HUDEP-2 (cell line): Measurements from ENCODE around the gene INTS1.

ENCODE experiments used
- DNase-seq, 76 experiments: peaks; one replicate each; lab custom pipeline; 2025; ENCODE audit not compliant: unreplicated experiment in 76 of 76; lab: John Stamatoyannopoulos, UW

Gene INTS1

GRCh38 chr7:1490837-1491236, 13.4 kb downstream of the INTS1 start:
- DNase-seq: no peak

- no peak for DNase-seq
Observed at GRCh38 chr7:1489336-1489735, 14.9 kb downstream of the INTS1 start.

GRCh38 chr7:1488016-1488415, 16.2 kb downstream of the INTS1 start:
- DNase-seq: no peak

- no peak for DNase-seq
Observed at GRCh38 chr7:1487466-1487865, 16.7 kb downstream of the INTS1 start.

- DNase-seq: no peak
Observed at GRCh38 chr7:1486571-1486970, 17.6 kb downstream of the INTS1 start.

GRCh38 chr7:1485156-1485555, 19.0 kb downstream of the INTS1 start:
- DNase-seq: no peak

- DNase-seq: no peak
Observed at GRCh38 chr7:1484569-1484968, 19.6 kb downstream of the INTS1 start.

GRCh38 chr7:1483536-1484505, 20.4 kb downstream of the INTS1 start:
- no peak for DNase-seq

GRCh38 chr7:1483079-1483478, 21.1 kb downstream of the INTS1 start:
- no peak for DNase-seq

- DNase-seq: no peak
Observed at GRCh38 chr7:1481300-1481699, 22.9 kb downstream of the INTS1 start.

- no peak for DNase-seq
Observed at GRCh38 chr7:1480670-1481069, 23.5 kb downstream of the INTS1 start.

- no peak for DNase-seq
Observed at GRCh38 chr7:1479287-1479686, 24.9 kb downstream of the INTS1 start.

GRCh38 chr7:1478480-1478879, 25.7 kb downstream of the INTS1 start:
- DNase-seq: no peak

- DNase-seq: no peak
Observed at GRCh38 chr7:1476859-1477258, 27.3 kb downstream of the INTS1 start.

- no peak for DNase-seq
Observed at GRCh38 chr7:1475991-1476390, 28.2 kb downstream of the INTS1 start.

GRCh38 chr7:1475393-1475792, 28.8 kb downstream of the INTS1 start:
- no peak for DNase-seq

GRCh38 chr7:1474736-1475135, 29.5 kb downstream of the INTS1 start:
- DNase-seq: no peak

GRCh38 chr7:1473864-1474512, 30.2 kb downstream of the INTS1 start:
- peak in 75 of 76 experiments; percentile 18 to 93 (median 77) for DNase-seq

GRCh38 chr7:1470901-1471300, 33.3 kb downstream of the INTS1 start:
- no peak for DNase-seq

- DNase-seq: no peak
Observed at GRCh38 chr7:1468643-1469298, 35.4 kb downstream of the INTS1 start.

GRCh38 chr7:1468203-1468602, 36.0 kb downstream of the INTS1 start:
- no peak for DNase-seq
